Islet of Langerhans (tissue), 1 donor: Measurements from ENCODE around the gene ZFPL1.
"Not testable (repeated sequence)": the region's sequence is repeated elsewhere in the genome, so short reads cannot be mapped to it uniquely, and the experiment has no call there.

Source experiments
- FAIRE-seq: peaks from one replicate; lab custom pipeline; 2011; peaks lifted over from hg19 to GRCh38; lab: Jason Lieb, UNC

Gene ZFPL1

GRCh38 chr11:65115361-65116082 is 31.5 kb downstream of the ZFPL1 start:
- no peak for FAIRE-seq

DNA sequence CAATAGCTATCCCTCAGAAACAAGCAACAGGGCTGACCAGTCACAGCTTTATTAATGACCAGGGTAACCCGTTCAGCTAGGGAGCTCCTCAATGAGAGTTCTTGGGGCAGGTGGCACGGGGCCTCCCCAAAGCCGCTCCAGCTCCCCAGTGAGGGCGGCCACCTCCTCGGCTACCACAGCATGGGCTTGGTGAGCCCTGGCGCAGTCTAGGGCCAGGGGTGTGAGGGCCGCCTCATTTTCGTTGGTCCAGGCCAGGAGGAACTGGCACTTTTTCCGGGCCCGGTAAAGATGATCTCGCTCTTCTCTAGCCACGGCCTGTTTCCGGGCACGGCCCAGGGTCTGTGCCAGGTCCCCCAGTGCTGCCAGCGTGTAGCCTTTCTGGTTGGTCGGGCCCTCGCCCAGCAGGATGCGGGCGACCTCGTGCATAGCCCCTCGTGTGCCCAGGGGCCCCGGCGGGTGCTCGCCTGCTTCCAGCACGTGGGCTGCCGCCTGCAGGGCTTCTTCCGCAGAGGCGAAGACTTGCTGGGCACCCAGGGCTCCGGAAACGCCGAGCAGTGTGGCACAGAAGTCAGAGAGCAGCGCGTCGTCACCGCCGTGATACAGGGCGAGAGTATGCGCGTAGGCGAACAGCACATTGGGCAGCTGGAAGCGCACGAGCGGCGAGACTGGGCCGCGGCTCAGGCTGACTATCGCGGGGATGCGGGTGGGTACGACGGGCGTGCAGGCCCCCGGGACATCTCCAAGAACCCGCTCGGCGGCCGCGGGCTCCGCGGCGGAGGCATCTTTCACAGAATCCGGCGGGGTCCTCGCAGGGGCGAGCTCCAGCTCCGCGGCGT is 32.6 kb downstream of the ZFPL1 start:
- FAIRE-seq, result no peak

DNA sequence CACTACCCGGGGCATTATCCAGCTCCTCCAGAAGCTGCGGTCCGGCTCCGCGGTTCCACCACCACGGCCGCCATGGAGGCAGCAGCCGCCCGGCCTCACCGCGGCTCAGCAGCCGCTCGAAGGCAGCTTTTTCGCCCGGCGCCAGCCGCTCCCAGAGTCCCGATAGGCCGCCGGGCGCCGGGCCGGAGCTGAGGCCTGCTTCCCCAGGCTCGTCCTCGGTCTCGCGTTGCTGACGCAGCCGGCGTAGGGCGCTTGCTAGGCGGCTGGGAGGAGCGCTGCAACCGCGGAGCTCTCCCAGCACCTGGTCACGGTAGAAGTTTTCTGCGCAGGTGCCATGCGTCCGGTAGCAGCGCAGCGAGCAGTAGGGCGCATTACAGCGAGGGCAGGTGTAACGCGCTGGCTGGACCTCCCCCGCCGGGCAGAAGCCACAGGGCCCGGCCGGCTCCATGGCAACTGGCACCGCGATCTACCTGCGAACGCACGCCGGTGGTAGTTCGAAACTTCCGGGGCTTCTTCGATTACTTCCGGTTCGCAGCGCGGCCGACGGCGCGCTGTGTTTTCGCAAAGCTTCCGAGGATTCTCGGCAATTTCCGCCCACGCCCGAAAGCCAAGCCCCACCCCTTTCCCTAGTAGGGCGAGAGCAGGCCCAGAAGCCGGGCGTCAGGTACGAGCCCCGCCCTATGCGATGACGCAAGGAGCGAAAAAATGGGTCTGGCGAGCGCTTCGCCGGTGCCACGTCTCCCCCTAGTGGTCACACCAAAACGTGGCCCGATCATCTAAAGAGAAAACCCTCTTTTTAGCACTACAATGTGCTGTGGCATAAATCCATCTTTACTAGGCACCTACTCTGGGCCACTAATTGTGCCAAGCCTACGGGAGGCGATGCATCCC is 33.4 kb downstream of the ZFPL1 start, which contains the start of gene ZNHIT2:
Gene ZNHIT2, minus strand, starts transcription at position 496 of the 891 bp plus-strand sequence. Its CDS starts 48 bp downstream, at position 448.
- FAIRE-seq, result peak; percentile 91

GRCh38 chr11:65118097-65118837 is 34.2 kb downstream of the ZFPL1 start:
- no peak for FAIRE-seq

- FAIRE-seq, result not testable (repeated sequence)
Observed at GRCh38 chr11:65118891-65119669, 35.1 kb downstream of the ZFPL1 start.

DNA sequence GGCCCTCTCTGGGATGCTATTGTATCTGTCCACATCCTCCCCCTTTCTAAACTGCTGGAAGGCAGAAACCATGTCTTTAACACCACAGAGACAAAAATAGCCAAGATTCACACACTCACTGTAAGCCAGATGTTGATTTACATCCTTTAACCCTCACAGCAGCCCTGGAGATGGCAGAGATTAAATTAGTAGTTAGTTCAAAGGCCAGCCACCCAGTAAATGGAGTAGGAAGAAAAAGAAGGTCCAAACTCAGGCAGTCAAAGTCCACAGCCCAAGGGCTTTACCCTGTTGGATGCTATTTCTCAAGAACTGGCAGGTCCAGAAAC is 35.6 kb downstream of the ZFPL1 start:
- FAIRE-seq, result no peak

DNA sequence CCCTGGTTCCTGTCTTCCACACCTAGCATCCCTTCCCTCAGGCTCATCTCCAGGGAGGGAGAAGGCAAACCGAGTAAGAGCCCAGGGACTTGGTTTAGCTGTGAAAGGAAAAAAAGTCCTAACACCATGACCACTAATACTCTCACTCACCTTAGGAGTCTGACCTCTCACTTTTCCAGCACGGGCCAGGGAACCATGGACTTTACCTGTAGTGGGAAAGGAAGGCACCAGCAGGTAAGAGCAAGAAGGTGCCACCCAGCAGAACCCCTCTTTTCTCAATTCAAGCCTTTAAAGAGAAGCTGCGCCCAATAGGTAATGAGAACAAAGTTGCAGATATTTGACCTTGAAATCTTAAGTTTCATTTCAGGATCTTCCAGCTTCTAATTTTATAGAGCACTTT is 36.8 kb downstream of the ZFPL1 start:
- no peak for FAIRE-seq

DNA sequence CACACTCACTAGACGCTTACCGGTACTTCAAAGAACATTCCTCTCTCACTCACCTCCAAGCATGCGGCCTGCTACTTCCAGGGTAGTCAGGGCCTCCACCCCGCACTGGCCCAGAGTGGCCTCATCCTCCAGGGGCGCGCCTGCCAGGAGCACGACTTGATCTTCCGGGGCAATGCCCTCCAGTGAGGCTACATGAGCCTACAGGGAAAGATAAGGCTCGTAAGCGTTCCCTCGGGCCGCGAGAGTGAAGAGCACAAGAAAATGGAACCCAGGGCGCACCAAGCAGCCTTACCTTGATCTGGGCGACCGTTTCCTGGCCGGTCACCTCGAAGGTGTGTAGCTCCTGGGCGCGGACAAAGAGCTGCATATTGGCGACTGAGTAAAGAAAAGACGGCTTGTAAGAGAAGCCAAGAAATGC is 37.4 kb downstream of the ZFPL1 start:
- FAIRE-seq, result no peak

DNA sequence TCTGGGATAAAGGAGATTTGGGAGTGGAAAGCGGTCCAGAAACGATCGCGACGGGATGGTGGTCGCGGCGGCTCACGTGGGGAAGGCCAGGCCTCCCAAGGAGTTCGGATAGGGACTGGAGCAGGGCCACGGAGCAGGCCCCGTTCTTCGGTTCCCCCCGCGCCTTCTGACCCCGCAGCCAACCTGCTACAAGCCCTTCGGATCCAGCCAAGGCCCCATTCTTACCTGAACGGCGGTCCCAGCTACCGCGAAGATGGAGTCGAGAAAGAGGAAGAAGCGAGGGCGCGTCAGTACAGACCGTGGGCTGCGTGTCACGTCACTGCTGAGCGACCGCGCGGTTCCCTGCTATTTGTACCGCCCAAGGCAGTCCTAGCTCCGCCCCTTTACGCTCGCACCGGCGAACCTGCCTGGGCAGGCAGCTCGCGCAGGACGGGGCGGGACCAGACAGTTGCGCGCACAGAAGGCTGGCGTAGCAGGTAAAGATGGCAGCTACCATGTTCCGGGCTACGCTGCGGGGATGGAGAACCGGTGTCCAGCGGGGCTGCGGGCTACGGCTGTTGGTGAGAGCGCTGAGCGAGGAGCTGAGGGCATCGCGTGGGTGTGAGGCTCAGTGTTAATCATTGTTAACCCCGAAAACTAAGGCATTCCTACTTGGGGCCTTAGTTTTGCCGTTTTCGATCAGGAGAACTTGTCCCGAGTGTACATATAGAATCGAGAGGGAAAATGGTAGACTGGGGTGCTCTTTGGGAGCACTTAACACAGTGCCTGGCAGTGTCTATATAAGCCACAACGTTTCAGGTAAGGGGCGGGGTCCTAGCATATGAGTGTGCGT is 38.1 kb downstream of the ZFPL1 start, which contains the start of the genes FAU and MRPL49:
Gene FAU, minus strand, starts transcription at position 270 of the 832 bp plus-strand sequence. CDS start 321 bp downstream, outside the sequence.
Gene MRPL49, plus strand, starts transcription at position 457 of the 832 bp plus-strand sequence. Its CDS starts 26 bp downstream, at position 483.
- FAIRE-seq, result no peak

DNA sequence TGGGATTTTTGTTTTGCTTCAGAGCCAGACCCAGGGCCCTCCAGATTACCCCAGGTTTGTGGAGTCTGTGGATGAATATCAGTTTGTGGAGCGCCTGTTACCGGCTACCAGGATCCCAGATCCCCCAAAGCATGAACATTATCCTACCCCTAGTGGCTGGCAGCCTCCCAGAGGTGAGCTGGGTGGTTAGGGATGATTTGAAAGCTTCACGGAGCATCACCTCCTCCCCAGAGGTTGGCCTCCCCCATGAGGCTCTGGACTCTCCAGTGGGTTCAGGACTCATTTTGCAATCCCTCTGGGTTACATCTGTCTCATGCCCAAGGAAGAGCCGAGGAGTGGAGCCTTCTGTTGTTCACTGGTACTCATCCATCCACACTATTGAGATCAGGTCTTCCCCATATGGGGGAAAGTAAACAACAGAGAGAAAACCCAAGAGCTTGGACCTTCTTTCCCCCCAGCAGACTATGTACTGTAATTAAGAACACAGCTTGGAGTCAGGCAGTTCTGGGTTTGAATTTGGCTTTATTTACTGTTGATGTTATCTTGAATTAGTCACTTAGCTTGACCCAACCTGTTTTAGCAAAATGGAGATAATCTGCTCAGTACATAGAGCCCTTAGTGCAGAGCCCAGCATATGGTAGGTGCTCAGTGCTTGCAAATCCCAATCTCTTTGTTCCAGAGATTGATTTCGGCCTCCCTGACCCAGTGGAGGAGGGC is 40.6 kb downstream of the ZFPL1 start:
- FAIRE-seq, result no peak

- no peak for FAIRE-seq
Observed at GRCh38 chr11:65125197-65126056, 41.4 kb downstream of the ZFPL1 start.

GRCh38 chr11:65126624-65127274 is 42.7 kb downstream of the ZFPL1 start:
- no peak for FAIRE-seq

DNA sequence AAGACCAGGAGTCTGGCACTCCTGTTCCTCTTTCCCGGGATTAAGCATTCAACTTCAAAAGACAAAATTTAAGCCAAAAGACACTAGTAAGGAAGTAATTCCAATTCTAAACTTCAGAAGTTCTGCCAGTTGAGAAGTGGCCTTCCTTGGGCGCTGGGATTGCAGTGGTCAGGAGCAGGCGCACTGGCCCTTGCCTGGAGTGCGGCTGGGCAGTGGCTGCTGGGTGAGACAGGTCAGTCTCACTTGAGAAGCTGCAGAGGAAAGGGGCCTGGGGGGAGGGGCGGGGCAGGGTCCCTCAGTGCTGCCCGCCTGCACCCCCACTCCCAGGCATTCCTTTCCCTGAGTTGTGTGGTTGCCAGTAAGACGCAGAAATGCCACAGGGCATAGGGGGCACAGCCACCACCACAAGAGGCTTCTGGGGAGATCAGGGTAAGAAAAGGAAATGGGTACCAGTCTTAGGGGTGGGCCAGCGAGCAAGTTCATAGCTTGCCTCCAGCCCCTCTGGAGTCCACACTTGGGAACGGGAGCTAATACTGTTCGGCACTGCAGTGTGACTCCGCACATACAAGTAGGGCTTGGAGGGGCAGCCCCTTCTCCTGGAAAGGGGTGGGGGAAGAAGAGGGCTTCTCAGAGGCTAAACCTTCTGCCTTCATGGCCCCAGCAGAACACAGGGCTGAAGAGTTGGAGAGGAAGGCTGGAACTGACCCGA is 43.6 kb downstream of the ZFPL1 start:
- no peak for FAIRE-seq

DNA sequence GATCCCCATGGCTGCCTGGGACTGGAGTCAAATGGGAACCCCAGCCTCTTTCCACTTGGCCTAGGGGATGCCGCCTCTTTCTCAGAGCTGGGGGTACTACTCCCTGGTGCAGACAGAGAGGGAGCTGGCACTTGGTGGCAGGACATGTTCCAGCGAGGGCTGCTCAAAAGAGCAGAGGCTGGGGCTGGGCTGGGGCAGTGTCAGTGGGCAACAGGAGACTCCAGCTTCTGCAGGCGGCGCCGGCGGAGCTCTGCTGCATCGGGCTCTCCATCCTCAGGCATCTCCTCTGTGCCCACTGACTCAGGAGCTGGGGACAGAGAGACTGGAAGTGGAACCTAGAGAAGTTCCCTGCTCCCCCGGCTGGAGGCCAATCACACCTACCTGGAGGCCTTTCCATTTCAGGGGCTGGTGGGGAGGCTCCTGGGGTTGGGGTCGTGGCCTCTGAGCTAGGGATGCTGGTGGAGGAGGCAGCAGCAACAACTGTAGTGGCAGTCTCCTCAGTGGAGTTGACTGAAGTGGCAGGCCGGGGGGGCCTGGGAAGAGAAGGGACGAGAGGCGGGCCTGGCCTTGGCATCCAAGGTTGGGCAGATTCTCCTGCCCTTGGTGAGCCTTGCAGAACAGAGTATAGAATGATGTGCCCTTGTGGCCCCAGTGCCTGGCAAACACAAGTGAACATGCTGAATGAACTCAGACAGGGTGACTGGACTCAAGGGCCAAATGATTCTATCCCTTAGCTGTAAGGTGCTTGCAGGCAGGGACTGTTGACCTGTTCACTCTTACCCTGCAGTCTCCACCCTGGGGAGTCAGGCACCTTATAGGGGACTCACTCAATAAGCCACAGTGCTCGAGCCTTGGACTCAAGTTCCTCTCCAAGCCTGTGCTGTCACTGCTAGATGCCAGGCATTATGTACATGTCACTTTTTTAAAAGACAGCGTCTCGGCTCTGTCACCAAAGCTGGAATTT is 44.4 kb downstream of the ZFPL1 start:
- FAIRE-seq, result no peak

DNA sequence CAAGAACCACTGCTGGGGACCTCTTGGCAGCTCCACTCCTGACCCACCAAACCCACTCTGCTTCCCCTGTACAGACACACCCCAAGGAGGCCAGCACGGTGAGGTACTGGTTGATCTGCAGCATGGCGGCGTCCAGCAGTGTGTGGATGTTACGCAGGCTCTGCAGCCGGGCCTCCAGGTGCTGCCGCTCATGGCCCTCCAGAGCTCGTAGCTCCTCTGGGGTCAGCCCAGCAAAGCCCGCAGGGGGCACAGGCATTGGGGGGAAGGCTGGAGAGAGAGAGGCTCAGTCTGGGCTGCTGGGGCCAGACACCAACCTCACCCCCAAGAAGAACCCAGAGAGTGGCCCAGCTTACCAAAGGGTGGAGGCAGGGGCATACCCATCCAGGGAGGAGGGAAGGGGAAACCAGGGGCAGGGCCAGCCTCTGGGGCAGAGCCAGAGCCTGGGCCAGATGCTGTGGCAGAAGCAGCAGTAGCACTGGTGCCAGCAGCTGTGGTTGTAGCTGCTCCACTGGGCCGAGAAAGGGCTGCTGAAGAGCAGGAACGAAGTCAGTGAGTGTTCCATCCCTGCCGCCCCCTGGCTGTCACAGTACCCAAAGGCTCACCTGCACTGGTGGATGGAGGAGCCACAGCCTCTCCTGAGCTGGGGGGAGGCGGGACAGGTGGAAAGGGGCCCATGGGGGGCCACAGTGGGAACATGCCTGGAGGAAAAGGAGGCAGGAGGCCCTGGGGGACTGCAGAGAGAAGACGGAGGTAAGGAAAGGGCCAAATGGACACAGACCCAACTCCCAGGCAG is 45.8 kb downstream of the ZFPL1 start:
- no peak for FAIRE-seq
